Sigmoid colon (tissue), 4 donors: ENCODE data around the gene GNG13.

Source experiments
- CTCF ChIP-seq, 4 experiments: fragments of 450-650 bp in 3 of 4; fragments of 200-600 bp in 1 of 4; IDR thresholded peaks; one replicate each; pipeline ENCODE4 v1.5.1; 2016 to 2019; ENCODE audit warnings: antibody characterized with exemption in 4 of 4, mild to moderate bottlenecking in 3 of 4, moderate library complexity in 2 of 4
- EP300 ChIP-seq, 4 donors: sonication (generic); formaldehyde crosslinking; IDR thresholded peaks; one replicate each; pipeline ENCODE4 v1.6.1; 2017; ENCODE audit warnings: antibody characterized with exemption in 4 of 4
- POLR2A ChIP-seq, 2 donors: fragments of 450-650 bp; IDR thresholded peaks; one replicate each; pipeline ENCODE4 v1.6.1; 2016; ENCODE audit warnings: antibody characterized with exemption in 2 of 2, mild to moderate bottlenecking in 2 of 2, moderate library complexity in 2 of 2
- POLR2AphosphoS5 ChIP-seq, 4 donors: sonication (generic); formaldehyde crosslinking; IDR thresholded peaks; one replicate each; pipeline ENCODE4 v1.6.1; 2017; ENCODE audit warnings: antibody characterized with exemption in 4 of 4

- no peak for TF ChIP-seq CTCF (IDR thresholded peaks at IDR 0.05)
- TF ChIP-seq EP300 (IDR thresholded peaks at IDR 0.05) = no peak
- TF ChIP-seq POLR2A (IDR thresholded peaks at IDR 0.05) = no peak
- TF ChIP-seq POLR2AphosphoS5 (IDR thresholded peaks at IDR 0.05) = no peak
Observed at GRCh38 chr16:784431-784830, 16.1 kb downstream of the GNG13 start.
